ENCODE results near the gene TMEM52. TPM values are rescaled to one million over a fixed set of nuclear protein-coding genes. Genes with fewer than 3 reads are reported as not detected.

Gene TMEM52
- total RNA-seq, 1 experiment from 2014 or later: 1.2 TPM

- no peak overlapping the region for H3K27ac Mint-ChIP-seq (ENCODE audit: low read depth, unreplicated experiment)
- no peak for TF ChIP-seq CTCF (IDR thresholded peaks at IDR 0.05; ENCODE audit: unreplicated experiment)
- intact Hi-C loops (cut with micrococcal nuclease): no loop called here
- no peaks in the 10 kb centered on the region for H3K4me1 Mint-ChIP-seq (ENCODE audit: insufficient read depth, unreplicated experiment)
- no peaks in the 10 kb centered on the region for H3K36me3 Mint-ChIP-seq (ENCODE audit: insufficient read depth, unreplicated experiment)
- no peak overlapping the region for H3K4me3 Mint-ChIP-seq (ENCODE audit: unreplicated experiment)
- peak; percentile 22 for DNase-seq (ENCODE audit: unreplicated experiment)
- ChIA-PET CTCF (interaction anchor here (0.7 to 8.8 kb wide), 2 partner anchors 98 to 137 kb away, joined by 3 to 118 read pairs; no protein-coding TSS in a partner anchor), POLR2A (no interaction called here)
- no TSS peak for BruUV-seq (replicated peaks)
- H3K27me3 Mint-ChIP-seq (ENCODE audit: insufficient read depth, unreplicated experiment): peaks cover 24% of the 10 kb centered on the region
- no peaks in the 10 kb centered on the region for H3K9me3 Mint-ChIP-seq (ENCODE audit: unreplicated experiment)
Measured at GRCh38 chr1:1947493-1947892, 28.4 kb upstream of the TMEM52 start.

- Mint-ChIP-seq H3K4me1 (ENCODE audit: insufficient read depth, unreplicated experiment) (no peaks in the 10 kb centered on the region), H3K36me3 (ENCODE audit: insufficient read depth, unreplicated experiment) (no peaks in the 10 kb centered on the region), H3K9me3 (ENCODE audit: unreplicated experiment) (no peaks in the 10 kb centered on the region), H3K4me3 (ENCODE audit: unreplicated experiment) (no peak overlapping the region), H3K27me3 (ENCODE audit: insufficient read depth, unreplicated experiment) (peaks cover 26% of the 10 kb centered on the region), H3K27ac (ENCODE audit: low read depth, unreplicated experiment) (no peak overlapping the region)
- intact Hi-C loops (cut with micrococcal nuclease): no loop called here
- DNase-seq (ENCODE audit: unreplicated experiment): no peak
- CTCF ChIA-PET: interaction anchor here (1.0 to 8.8 kb wide), 3 partner anchors 9 to 99 kb away, joined by 3 to 118 read pairs (median 4); no protein-coding TSS in a partner anchor
- POLR2A ChIA-PET: no interaction called here
- TF ChIP-seq CTCF (IDR thresholded peaks at IDR 0.05; ENCODE audit: unreplicated experiment): no peak
- no TSS peak for BruUV-seq (replicated peaks)
Measured at GRCh38 chr1:1946540-1946939, 27.5 kb upstream of the TMEM52 start.

- DNase-seq (ENCODE audit: unreplicated experiment): no peak
- ChIA-PET CTCF (interaction anchor here (0.6 to 8.8 kb wide), 4 partner anchors 9 to 99 kb away, joined by 3 to 118 read pairs (median 4); no protein-coding TSS in a partner anchor), POLR2A (no interaction called here)
- no peaks in the 10 kb centered on the region for H3K4me1 Mint-ChIP-seq (ENCODE audit: insufficient read depth, unreplicated experiment)
- no peak overlapping the region for H3K4me3 Mint-ChIP-seq (ENCODE audit: unreplicated experiment)
- intact Hi-C loops (cut with micrococcal nuclease): no loop called here
- no peaks in the 10 kb centered on the region for H3K36me3 Mint-ChIP-seq (ENCODE audit: insufficient read depth, unreplicated experiment)
- BruUV-seq (replicated peaks): no TSS peak
- H3K27ac Mint-ChIP-seq (ENCODE audit: low read depth, unreplicated experiment): no peak overlapping the region
- TF ChIP-seq CTCF (IDR thresholded peaks at IDR 0.05; ENCODE audit: unreplicated experiment): no peak
- no peaks in the 10 kb centered on the region for H3K9me3 Mint-ChIP-seq (ENCODE audit: unreplicated experiment)
- peaks cover 33% of the 10 kb centered on the region for H3K27me3 Mint-ChIP-seq (ENCODE audit: insufficient read depth, unreplicated experiment)
Measured at GRCh38 chr1:1945782-1946393, 26.8 kb upstream of the TMEM52 start.

GRCh38 chr1:1943834-1944570 lies 24.9 kb upstream of the TMEM52 start:
- Mint-ChIP-seq H3K36me3 (ENCODE audit: insufficient read depth, unreplicated experiment) (no peaks in the 10 kb centered on the region), H3K27ac (ENCODE audit: low read depth, unreplicated experiment) (no peak overlapping the region), H3K27me3 (ENCODE audit: insufficient read depth, unreplicated experiment) (peaks cover 24% of the 10 kb centered on the region), H3K9me3 (ENCODE audit: unreplicated experiment) (no peaks in the 10 kb centered on the region), H3K4me3 (ENCODE audit: unreplicated experiment) (no peak overlapping the region), H3K4me1 (ENCODE audit: insufficient read depth, unreplicated experiment) (no peaks in the 10 kb centered on the region)
- TF ChIP-seq CTCF (IDR thresholded peaks at IDR 0.05; ENCODE audit: unreplicated experiment): peak; percentile 89
- ChIA-PET POLR2A (no interaction called here), CTCF (interaction anchor here (0.6 to 8.8 kb wide), 14 partner anchors 9 to 1181 kb away, joined by 3 to 118 read pairs (median 3); no protein-coding TSS in a partner anchor)
- intact Hi-C loops (cut with micrococcal nuclease): loop anchor here (1.0 kb wide), 1 partner anchor 102 kb away; no protein-coding TSS in a partner anchor
- DNase-seq (ENCODE audit: unreplicated experiment): peak; percentile 27
- BruUV-seq (replicated peaks): no TSS peak

All from MCF 10A (cell line).